Stimulated activated CD8-positive, alpha-beta memory T cell treated with anti-CD3 and anti-CD28 coated beads, Interleukin-15, amount 100 ng/mL, for 1 hour (primary cell): Measurements from ENCODE around the gene MED13L.

Experiments used
- DNase-seq: peaks from one replicate; pipeline ENCODE4 v3.0.0-alpha.2; 2020; ENCODE audit warnings: low read depth

Gene MED13L

GRCh38 chr12:116089080-116089479 lies 188.4 kb downstream of the MED13L start:
- no peak for DNase-seq

DNA sequence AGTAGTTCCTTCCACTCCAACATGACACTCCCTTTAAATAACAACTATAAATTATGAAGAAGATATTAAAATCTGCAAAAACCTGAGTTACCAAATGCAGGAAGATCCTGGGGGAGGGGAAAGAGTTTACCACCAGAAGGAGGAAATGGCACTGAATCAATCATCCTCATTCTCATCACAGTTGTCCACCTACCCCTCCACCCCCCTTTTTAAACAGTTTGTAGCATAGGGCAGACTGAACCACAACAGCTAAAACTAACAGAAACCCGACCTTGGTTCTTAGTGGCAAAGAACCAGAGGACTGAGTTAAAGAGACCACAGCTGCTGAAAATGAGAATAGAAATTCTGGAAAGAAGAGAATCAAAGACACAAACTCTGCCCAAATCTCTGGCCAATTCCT lies 189.5 kb downstream of the MED13L start:
- no peak for DNase-seq

DNA sequence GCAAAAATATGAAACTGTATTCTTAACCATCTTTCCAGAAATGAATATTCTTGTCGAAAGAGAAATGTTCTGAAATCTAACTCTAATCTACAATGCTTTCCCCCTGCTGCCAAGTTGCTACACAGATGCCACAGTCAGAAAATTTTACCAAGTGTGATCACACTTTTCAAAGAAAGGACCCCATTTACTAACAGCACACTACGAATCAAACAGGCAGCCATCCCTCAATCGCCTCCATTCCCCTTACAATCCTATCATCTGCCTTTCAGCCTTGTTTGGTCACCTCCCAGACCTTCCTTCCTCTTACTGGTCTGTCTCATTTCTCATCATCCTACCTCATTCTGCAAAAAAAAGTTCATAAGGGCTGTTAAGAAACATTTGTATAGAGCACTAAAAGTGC lies 190.1 kb downstream of the MED13L start:
- no peak for DNase-seq

DNA sequence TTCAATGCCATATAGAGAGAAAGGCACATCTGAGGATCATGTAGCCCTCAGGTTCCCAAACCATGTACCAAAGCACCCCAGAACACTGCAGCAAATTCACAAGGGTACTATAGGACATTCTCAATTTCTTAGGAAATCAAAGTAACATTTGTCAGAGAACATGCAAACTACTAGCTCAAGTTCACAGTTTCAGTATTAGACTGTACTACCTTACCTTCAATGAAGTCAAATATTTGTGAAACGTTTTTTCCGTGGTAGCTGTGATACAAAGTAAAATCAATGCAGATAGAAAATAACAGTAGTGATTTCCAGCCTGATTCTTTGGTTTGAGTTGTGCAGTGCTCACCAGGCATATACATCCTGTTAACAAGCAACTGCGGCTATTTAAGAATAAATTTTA lies 197.1 kb downstream of the MED13L start:
- DNase-seq: no peak

DNA sequence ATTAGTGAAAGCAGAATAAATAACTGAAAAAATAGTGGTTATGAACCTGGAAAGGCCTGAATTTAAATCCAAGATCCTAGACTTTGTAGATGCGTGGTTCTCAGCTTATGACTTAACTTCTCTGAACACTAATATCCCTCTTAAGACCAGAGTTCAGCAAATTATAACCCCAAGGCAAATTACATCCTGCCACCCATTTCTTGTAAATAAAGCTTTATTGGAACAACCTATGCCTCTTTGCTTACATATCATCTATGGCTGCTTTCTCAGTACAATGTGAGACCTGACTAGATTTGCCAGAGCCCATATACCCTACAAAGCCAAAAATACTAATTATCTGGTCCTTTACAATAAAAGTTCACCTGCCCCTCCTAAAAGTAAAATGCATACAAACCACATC lies 199.1 kb downstream of the MED13L start:
- DNase-seq: no peak

DNA sequence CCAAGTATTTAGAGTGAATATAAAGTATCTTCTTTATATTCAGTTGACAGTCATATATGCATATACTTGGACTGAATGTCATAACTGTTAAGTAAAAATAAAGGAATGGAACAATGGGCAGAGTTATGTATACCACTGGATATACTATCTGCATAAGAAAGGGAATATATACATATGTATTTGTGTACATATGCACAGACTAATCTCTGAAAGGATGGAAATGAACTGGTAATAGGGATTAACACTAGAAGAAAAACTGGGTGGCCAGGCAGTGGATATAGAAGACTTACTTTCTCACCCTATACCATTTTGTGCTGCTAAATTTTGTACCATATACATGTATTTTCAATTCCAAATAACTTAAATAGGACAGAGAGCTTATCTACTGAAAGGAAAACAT lies 200.1 kb downstream of the MED13L start:
- DNase-seq: no peak

DNA sequence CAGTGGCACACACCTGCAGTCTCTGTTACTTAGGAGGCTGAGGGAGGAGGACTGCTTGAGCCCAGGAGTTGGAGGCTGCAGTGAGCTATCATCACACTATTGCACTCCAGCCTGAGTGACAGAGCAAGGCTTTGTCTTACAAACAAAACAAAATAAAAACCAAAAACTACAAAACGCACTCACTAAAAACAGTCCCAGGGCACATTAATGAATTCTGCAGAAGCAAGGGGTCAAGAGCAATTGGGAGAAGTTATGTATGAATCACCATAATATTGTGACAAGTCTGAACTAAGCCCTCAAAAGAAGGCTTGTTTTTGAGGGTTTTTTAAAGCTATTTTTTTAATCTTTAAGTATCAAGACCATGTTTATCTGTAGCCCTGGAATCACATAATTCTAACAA lies 201.1 kb downstream of the MED13L start:
- no peak for DNase-seq

DNA sequence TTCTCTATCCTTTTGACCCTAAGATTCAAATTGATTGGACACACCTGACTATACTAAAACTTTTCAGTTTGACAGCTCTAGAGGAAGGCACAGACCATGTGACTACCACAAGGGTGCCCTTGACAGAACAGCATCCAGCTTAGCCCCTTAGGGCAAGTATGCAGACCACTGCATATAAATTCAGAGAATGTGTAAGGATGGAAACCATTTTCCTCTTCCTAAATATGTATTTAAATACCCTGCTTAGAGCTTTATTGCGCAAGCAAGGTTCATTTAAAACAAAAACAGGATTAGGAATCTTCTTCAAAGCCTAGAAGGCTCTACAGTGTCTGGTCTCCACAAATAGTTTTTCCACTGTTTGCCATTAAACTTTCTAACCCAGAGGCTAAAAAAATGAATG lies 202.8 kb downstream of the MED13L start:
- DNase-seq: no peak

DNA sequence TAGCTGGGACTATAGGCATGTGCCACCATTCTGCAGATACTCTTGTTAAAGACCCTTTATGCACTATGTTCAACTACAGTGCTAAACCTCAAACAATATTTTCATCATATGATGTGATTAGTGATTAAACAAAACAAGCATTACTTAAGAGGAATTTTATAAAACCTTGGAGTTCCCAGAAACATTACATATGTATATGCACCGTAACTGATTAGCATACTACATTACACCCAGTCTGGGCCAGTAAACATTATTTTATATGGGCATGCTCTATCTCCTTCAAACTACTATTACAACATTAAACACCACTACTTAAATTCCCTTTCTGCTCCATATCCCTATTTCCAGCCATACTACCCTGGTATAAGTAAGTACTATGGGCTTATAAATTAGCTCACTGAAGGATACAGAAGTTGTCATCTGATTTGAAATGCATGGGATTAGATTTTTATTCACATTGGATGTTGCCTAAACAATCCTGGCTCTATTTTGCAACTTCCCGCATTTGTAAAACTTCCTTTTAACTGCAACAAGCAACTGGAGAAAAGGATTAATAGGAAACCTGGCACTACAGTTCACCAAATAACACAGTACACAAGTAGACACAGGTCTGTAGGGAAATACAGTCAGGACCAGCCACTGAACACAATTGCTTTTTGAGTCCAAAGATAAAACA lies 205.8 kb downstream of the MED13L start:
- DNase-seq: no peak

- DNase-seq: no peak
These were observed 207.0 kb downstream of the MED13L start for GRCh38 chr12:116070444-116070843.

GRCh38 chr12:116069943-116070342 lies 207.6 kb downstream of the MED13L start:
- DNase-seq: no peak

DNA sequence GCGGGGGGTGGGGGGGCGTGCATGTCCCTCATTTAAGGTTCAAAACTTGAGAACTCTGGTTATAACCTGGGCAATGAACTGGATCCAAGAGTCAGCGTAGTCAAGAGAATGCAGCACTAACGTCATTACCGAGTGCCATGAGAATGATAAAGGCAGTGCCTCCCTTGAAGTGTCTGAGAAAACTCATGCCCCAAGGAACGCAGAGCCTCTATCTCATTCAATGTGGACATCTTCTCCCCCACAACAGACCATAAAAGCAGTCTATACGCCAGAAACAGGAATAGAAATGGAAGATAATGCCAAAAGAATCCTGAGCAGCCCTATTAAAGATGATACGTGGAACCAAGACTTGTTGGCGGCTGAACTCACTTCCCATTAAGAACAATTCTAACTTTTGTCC lies 208.6 kb downstream of the MED13L start:
- no peak for DNase-seq

GRCh38 chr12:116068371-116068770 lies 209.1 kb downstream of the MED13L start:
- DNase-seq: no peak

DNA sequence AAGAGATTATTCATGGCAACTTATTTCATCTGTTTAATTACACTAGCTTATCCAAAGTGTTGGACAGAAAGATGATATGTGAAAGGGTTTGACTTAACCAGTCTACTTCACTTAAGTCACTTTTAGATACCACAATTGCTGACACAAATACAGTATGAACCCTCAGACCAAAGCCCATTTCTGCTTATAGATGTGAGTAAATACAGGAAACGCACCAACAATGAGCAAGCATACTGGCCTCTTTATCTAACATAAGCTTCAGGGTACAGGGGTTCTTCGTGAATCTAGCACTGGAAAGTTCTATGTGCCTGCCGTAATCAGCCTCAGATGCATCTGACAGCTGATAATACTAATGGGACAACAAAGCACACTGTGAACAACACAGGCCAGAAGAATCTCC lies 209.6 kb downstream of the MED13L start:
- no peak for DNase-seq

DNA sequence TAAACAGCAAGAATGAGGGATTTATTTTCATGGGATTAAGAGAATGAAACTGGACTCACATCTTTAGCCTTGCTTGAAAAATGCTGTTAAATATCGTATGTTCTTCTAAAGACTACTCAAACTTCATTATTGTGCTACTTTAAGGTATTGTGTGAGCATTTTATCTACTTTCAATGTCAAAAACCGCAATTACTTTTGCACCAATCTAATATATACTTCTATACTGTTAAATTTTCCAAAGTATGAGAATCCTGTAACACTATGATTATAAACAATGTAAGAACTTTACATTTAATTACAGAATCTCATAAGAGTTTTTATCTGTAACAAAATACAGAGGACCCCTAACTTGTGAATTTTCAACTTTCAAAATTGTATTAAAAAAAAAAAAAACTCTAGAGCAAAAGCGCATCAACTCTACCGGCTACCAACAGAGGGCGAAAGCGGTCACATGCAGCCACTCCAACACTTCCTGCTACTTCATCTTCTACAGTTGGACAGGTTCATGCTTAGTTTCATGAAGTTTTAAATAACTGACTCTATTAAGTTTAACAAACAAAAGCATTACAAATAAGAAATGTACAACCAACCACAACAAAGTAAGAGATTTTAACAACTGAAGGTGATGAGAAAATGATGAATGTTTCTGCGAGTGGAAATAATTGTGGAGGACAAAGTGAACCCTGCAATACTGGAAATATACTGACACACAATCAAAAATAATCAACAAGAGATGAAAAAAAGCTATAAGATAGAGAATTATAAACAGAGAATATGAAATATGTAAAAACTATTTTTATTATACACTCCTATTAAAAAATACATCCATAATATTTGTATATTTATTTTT lies 210.9 kb downstream of the MED13L start:
- DNase-seq: peak; percentile 14

DNA sequence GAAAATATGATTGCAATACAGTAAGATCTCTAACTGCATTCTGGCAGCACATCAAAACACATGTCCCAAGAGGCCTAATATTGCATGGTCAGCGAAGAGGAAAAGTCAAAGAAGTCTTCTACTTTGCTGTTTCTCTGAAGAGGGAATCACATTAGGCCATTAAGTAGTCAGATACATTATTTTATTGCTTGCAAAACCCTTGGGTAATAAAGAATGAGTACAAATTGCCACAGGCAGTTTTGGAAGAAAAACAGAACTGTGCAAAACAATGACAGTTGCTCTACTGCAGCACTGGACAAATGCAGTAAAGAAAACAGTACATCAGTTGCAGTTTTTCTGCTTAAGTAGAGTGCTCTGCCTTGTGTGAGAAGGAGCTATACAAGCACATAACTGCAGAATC lies 211.9 kb downstream of the MED13L start:
- DNase-seq: no peak

- DNase-seq: no peak
These were observed 213.0 kb downstream of the MED13L start for GRCh38 chr12:116064493-116064892.

GRCh38 chr12:116062698-116063097 lies 214.8 kb downstream of the MED13L start:
- DNase-seq: no peak

GRCh38 chr12:116060764-116061163 lies 216.7 kb downstream of the MED13L start:
- no peak for DNase-seq

GRCh38 chr12:116059904-116060303 lies 217.6 kb downstream of the MED13L start:
- DNase-seq: no peak

- no peak for DNase-seq
These were observed 218.9 kb downstream of the MED13L start for GRCh38 chr12:116058574-116058973.

DNA sequence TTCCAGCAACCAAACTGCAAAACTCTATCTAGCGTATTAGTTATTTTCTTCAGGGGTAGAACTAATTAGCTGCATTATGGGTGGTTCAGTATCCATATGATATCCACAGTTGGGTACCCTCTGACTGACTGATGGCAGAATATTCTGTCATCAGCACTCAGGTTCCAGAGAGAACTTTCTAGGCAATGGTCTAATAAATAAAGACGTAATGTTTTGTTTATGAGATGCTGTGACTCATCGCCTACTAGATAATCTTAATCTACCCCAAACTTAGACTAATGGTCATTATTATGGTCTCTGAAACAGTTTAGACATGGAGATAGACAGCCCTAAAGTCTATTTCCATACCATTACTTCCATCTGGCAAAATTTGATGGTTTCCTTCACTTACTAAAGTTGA lies 220.1 kb downstream of the MED13L start:
- DNase-seq: no peak

DNA sequence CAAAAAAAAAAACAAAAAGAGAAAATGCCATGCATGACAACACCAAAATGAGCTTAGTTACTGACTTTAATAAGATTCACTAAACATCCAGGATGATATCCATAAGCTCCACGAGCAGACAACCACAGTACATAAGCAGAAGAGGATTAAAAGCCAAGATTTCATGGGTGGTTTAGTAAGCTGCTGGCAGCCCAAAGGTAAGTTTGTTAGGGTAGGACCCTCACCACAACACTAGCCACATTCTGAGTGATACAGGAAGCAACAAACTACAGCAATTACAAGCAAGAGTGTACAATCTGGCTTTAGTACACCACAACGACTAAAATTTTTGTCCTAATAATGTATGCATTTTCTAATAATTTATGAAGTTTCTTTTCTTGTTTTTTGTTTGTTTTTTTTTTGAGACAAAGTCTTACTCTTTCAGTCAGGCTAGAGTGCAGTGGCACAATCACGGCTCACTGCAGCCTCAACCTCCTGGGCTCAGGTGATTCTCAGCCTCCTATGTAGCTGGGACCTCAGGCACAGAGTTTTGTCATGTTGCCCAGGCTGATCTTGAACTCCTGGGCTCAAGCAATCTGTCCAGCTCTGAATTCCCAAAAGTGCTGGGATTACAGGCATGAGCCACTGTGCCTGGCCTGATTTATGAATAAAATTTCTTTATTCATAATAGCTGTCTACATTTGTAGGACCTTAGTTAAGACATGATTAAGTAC lies 221.4 kb downstream of the MED13L start:
- DNase-seq: no peak
